HG03060 (cell line): ENCODE results near the gene DCLK1.
"Not testable (repeated sequence)": the region's sequence is repeated elsewhere in the genome, so short reads cannot be mapped to it uniquely, and the experiment has no call there.

ENCODE experiments used
- ATAC-seq: cut with Tn5 transposase; IDR thresholded peaks from one replicate; pipeline ENCODE4 v1.9.1; 2021; ENCODE audit warnings: low read depth, moderate number of reproducible peaks; ENCODE audit not compliant: unreplicated experiment

The DCLK1 gene

DNA sequence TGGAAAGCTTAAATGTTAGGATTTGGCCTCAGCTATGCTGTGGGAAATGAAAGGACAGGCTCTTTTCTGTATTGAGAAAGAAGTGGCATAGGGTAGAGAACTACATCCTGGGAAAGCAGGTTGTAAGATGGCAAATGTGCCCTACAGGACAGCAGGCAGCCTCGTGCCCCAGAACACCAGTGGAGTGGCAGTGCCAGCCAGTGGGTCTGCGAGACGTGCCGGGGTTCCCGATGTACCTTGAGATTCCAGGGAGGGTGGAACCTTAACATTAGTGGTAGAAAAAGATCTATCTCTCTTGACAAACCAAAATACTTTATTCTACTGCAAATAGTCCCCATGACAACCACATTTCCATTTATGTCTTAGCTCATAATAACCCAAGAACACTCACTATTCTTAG, 42.7 kb downstream of the DCLK1 start:
- ATAC-seq = no peak

DNA sequence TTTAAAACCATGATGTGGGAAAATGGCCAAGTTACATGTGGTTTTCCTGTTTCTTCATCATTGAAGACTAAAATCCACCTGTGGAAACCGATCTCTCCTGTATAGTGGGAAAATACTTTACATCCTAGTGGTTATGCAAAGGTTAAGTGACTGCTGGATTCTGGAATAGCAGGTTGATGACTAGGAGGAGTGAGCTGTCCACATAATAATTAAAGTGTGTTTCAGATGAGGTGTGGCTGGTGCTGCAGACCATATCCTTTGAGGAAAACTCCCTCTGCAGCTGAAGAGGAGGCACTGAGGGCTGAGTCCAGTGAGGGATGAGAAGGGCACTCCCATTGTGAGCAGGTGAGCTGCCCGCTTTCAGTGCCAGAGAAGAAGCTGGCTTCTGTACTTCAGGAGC, 43.2 kb downstream of the DCLK1 start:
- ATAC-seq = no peak

DNA sequence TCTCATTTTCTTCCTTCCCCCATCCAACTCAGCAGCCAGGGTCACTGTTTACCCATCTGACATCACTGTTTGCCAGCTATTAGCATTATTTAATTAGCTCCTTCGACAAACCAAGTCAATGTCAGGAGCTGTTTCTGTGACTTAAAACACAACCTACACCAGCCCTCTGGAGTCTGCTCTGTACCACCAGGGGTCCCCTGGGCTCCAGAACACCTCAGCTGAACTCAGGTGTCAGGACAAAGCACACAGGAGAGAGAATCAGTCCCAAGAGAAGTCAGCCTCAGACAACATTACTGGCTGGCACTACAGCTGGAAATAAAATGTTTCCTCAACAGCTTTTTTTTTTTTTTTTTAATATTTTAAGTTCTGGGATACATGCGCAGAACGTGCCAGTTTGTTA, 45.1 kb downstream of the DCLK1 start:
- ATAC-seq = no peak

GRCh38 chr13:36084131-36084530, 47.1 kb downstream of the DCLK1 start:
- no peak for ATAC-seq

- ATAC-seq = no peak
These were observed 48.4 kb downstream of the DCLK1 start for GRCh38 chr13:36082806-36083205.

GRCh38 chr13:36082396-36082795, 48.8 kb downstream of the DCLK1 start:
- no peak for ATAC-seq

- ATAC-seq = no peak
These were observed 55.0 kb downstream of the DCLK1 start for GRCh38 chr13:36076211-36076610.

- ATAC-seq = no peak
These were observed 56.5 kb downstream of the DCLK1 start for GRCh38 chr13:36074659-36075058.

GRCh38 chr13:36072152-36072935, 58.8 kb downstream of the DCLK1 start:
- ATAC-seq = no peak

- not testable (repeated sequence) for ATAC-seq
These were observed 60.5 kb downstream of the DCLK1 start for GRCh38 chr13:36070504-36071192.

GRCh38 chr13:36069881-36070366, 61.3 kb downstream of the DCLK1 start:
- ATAC-seq = no peak

GRCh38 chr13:36068991-36069390, 62.2 kb downstream of the DCLK1 start:
- no peak for ATAC-seq

DNA sequence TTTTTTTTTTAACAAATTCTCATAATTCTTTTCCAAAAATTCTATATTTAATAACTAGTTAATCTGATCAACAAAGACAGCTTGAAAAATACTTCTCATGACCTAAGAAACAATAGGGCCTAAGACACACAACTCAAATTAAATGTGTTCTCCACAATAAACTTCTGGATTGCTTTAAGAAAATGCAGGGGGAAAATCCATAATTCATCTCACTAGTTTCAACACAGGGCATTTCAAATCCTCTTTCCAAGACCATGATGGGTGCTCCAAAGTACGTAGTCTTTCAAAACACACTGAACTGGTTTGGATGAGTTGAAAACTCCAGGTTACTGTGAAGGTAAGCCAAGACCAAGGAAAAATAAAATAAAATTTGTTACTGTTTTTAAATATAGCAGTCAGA, 62.6 kb downstream of the DCLK1 start:
- no peak for ATAC-seq

DNA sequence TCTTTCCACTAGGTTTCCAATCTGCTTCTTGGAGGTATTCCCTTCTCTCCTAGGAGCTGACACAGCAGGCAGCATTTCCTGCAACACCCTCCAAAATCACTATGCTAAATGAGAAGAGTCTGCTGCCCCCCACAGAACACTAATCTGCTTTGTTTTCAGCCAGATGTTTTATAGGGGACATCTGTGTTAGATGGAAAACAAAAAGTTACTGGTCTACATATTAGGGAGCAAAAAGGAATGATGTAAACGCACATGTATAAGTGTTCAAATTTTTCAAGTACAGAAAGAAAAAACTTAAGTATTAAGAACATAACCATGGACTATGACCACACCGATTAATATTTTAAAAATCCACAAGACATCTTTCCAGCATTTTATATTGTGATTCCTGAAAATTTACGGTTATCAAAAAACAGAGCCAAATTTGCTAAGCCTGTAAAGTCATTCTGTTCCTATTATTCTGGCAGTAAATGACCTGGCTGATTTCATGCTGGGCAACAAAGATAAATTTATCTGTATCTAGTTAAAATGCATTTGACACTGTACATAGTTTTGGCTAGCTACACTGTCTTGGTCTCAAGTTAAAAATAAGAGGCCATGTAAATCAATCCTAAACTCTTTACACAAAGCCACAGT, 63.3 kb downstream of the DCLK1 start:
- ATAC-seq = no peak

GRCh38 chr13:36062249-36062648, 68.9 kb downstream of the DCLK1 start:
- ATAC-seq = no peak

DNA sequence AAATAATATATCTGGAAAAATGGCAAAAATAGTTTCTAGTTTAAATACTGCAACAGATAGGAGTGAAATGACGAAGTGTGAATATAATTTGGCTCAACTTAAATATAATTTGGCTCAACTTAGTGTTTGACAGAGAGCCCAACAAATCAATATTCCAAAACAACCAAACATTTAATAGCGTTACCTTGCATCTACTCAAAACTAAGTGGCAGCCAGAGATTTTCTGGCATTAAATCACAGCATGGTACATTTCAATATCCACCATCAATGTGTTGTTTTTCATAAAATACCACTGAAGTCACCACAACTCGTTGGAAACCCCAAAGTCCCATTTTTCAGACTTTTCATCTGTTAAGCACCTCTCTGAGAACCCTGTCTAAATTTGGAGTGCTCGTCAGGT, 69.6 kb downstream of the DCLK1 start:
- ATAC-seq = no peak

- ATAC-seq = no peak
These were observed 70.1 kb downstream of the DCLK1 start for GRCh38 chr13:36061054-36061453.

GRCh38 chr13:36059321-36059720, 71.9 kb downstream of the DCLK1 start:
- no peak for ATAC-seq

DNA sequence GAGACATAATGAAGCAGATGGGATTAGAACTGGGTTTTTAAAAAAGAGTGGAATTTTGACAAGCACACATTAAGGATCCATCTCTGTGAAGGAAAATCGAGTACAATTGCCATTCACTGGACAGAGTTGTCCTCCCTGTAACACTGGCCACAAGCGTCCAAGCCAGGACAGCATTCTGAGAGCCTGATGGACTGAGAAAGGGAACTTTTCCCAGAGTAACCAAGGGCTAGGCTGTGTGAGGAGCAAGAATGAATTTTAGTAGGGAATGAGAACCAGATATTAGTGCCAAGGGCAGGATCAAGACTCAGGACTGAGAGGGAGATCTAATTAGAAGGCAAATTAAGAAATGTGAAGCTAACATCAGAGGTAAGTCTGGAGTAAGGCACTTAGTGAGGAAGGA, 73.1 kb downstream of the DCLK1 start:
- ATAC-seq = no peak

GRCh38 chr13:36057547-36057946, 73.6 kb downstream of the DCLK1 start:
- ATAC-seq = no peak

- ATAC-seq = no peak
These were observed 74.1 kb downstream of the DCLK1 start for GRCh38 chr13:36057041-36057440.
